GM21367 (cell line): Measurements from ENCODE around the gene PLEKHA5.
"Not testable (repeated sequence)": the region's sequence is repeated elsewhere in the genome, so short reads cannot be mapped to it uniquely, and the experiment has no call there.

Source experiments
- ATAC-seq: cut with Tn5 transposase; IDR thresholded peaks from one replicate; pipeline ENCODE4 v1.9.1; 2021; ENCODE audit not compliant: unreplicated experiment

Gene PLEKHA5

GRCh38 chr12:19273482-19274330 is 144.2 kb downstream of the PLEKHA5 start:
- ATAC-seq = no peak

GRCh38 chr12:19276767-19277166 is 147.2 kb downstream of the PLEKHA5 start:
- no peak for ATAC-seq

- ATAC-seq = no peak
These were observed 148.2 kb downstream of the PLEKHA5 start for GRCh38 chr12:19277711-19278110.

DNA sequence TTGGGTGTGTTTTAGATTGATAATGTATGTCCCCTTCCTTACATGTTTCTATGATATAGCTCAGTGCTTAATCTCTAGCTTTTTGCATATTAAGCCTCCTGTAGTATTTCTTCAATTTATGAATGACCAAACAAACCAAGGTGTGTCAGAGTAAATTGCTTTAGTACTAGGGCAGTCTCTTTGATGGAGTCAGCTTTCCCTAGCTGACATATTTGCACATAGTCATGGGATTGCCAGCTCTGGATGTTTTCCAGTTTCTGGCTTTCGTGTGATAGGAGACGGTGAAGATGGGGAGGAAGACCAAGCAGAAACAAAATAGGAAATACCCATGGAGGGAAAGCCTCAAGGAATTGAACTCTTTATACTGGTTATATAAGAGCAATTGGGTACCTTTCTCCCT is 148.9 kb downstream of the PLEKHA5 start:
- ATAC-seq = no peak

GRCh38 chr12:19282133-19282699 is 152.7 kb downstream of the PLEKHA5 start:
- no peak for ATAC-seq

GRCh38 chr12:19284658-19285057 is 155.1 kb downstream of the PLEKHA5 start:
- no peak for ATAC-seq

DNA sequence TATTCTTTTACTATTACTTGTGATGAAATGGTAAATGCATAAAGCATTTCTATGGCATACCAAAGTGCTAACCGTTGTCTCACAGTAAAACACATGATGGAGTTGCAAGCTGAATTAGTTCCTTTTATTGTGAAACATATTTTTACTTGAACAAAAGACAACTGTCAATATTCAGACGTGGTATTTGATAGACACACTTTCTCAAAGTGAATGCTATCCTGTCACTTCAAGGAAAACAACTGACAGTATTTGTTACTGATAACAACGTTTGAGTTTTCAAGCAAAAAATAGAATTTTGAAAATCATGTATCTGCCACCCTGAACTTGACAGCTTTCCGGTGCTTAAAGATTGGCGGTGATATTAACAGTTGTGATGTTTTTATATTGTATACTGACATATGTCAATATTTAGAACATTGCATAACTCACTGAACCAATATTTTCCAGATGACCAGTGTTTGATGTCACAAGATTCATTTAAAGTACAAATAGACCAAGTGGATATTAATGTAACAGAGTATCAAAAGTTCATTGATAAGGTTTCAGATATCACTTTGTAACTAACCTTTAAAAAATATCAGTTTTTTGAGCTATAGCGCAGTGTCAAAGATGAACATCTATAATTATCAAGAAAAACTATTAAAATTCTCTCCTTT is 156.4 kb downstream of the PLEKHA5 start:
- no peak for ATAC-seq

DNA sequence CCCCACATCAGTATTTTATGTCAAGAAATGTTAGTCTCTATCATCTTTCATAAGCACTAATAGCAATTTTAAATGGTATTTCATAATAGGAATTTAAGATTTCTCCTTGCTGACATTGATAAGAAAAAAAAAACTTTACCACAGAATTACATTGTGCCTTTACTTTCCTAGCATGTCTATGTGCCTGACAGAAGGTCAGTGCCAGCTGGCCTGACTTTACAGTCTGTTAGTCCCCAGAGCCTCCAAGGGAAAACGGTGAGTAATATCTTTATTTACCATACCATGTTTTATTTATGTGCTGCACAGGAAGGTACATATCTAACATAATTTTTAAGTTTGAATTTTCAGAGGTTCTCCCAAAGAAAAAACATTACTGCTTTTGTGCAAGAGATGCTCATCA is 157.8 kb downstream of the PLEKHA5 start:
- no peak for ATAC-seq

GRCh38 chr12:19288161-19288560 is 158.6 kb downstream of the PLEKHA5 start:
- ATAC-seq = no peak

DNA sequence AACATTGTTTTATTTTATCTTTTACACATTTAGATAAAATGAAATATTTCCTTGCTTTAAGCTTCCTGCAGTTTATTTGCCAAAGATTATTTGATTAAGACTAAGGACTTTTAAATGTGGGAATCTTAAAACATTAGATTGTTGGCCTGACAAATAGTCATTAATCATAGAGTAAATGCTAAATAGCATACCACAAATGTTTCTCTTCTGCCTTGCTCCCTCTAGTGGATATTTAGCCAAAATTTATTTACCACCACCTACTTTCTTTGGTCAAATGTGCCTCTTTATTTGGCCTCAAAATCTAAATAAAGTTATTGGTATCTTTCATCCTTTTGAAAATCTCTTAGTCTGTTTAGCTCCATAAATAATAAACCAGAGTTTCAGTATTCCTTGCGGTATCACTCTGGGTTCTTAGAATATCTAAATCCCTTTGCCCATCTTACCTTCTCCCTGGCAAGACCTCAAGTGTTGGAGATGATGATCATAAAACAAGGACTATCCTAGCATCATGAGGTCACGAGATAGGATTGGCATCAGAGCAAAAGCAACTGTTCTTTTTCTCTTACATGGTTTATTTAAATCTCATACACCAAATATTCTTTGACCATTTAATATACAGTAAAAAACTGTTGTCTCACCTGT is 159.2 kb downstream of the PLEKHA5 start:
- ATAC-seq = peak; percentile 51

DNA sequence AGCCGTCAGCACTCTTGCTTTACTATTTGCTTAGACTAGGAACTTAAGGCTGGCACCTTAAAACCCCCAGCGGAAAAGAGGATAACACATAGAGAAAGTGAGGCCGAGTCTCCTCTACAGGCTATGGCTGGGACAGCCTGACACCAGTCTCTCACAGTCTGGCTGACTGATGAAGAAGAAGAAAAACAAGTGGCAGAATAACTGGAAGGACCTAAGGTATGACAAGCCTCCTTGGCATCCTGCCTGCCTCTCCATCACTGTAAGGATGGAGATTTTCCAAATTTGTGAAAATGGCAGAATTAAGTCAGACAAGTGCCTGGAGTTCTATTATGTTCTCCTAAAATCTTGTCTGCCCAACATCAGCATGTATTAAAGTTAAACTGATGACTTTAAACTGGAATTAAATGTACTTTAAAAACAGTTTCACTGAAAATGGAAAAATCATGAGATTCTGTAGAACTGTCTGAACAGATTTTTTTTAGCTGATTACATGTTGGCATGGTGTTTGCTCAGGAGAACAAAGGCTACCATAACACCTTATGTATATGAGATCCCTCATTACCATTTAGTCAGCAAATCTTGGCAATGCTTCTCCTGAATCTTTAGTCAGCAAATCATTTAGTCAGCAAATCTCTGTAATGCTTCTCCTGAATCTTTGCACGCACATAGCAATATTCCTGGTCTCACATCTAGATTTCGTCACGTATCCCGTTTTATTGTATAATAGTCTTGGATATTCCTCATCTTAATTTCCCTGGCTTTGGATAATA is 169.5 kb downstream of the PLEKHA5 start:
- no peak for ATAC-seq

DNA sequence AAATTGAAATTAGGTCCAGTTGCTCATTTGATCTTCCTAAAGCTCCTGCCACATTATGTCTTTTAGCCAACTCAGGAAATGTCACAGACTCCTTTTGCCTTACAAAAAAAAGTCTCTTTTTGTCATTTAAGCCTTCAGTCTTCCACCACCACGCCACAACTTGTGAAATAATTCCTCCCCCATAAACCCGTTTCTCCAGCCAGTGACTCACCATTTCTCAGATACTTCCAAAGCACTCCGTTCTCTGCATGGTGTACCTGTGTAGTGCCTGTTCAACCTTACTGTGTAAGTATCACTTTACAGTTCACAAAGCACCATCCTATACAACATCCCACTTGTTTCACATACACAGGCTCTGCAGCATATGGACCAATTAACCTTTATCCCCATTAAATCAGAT is 170.2 kb downstream of the PLEKHA5 start:
- no peak for ATAC-seq

- no peak for ATAC-seq
These were observed 171.7 kb downstream of the PLEKHA5 start for GRCh38 chr12:19301223-19301622.

GRCh38 chr12:19301688-19302087 is 172.2 kb downstream of the PLEKHA5 start:
- no peak for ATAC-seq

DNA sequence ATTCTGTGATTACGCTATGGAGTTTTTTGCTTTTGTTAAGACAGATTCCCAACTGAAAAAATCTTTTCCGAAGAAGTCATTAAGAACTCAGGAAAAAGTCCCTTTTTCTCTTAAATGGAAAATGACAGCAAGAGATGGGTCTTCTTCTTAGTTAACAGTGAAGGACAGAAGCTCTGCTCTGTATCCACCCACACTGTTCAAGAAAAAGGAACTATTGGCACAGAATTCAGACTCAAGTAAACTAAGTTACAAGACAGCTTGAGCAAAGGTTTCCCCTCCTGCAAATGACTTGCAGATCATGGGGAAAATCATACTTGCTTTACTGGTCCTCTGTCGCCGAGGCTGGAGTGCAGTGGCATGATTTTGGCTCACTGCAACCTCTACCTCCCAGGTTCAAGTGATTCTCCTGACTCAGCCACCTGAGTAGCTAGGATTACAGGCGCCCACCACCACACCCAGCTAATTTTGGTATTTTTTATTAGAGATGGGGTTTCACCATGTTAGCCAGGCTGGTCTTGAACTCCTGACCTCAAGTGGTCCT is 172.6 kb downstream of the PLEKHA5 start:
- no peak for ATAC-seq

- no peak for ATAC-seq
These were observed 174.0 kb downstream of the PLEKHA5 start for GRCh38 chr12:19303496-19303895.

GRCh38 chr12:19304149-19304750 is 174.7 kb downstream of the PLEKHA5 start:
- ATAC-seq = no peak

- not testable (repeated sequence) for ATAC-seq
These were observed 176.1 kb downstream of the PLEKHA5 start for GRCh38 chr12:19305621-19306020.

- ATAC-seq = no peak
These were observed 176.8 kb downstream of the PLEKHA5 start for GRCh38 chr12:19306366-19306765.

GRCh38 chr12:19307451-19307850 is 177.9 kb downstream of the PLEKHA5 start:
- ATAC-seq = no peak
